ENCODE measurements around the gene VDR.

VDR gene

DNA sequence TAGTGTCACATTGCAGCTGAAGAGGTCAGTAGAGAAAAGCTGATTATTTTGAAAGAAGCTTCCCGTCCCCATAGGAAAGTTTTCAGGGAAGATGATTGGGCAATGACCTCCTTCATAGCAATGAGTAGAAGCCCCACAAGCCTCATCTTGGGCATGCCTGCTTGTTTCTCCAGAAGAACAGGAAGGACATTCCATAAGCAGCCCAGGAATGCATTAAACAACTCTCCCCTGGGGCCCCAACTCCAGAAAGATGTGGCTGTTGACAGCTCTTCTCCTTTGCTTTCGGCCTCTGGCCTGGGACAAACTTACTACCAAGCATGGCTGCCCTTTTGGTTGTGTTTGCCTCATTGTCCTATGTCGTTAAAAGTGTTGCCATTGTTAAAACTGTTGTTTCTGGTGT, 5.7 kb upstream of the VDR start:
- DNase-seq (ENCODE audit: insufficient read length, low spot score) (no peak), FAIRE-seq (no peak)

GRCh38 chr12:47909839-47910465, 5.2 kb upstream of the VDR start:
- DNase-seq (ENCODE audit: insufficient read length, low spot score) (no peak), FAIRE-seq (no peak)
- TF ChIP-seq SPI1 (IDR thresholded peaks at IDR 0.05; ENCODE audit: low read depth, low read length) (no peak), POLR2A (IDR thresholded peaks at IDR 0.05; ENCODE audit: low read depth, low read length) (no peak), POLR2AphosphoS5 (IDR thresholded peaks at IDR 0.05; ENCODE audit: low read depth, low read length) (no peak), TAF1 (IDR thresholded peaks at IDR 0.05; ENCODE audit: low read depth, low read length) (no peak), PAX5 (IDR thresholded peaks at IDR 0.05; ENCODE audit: insufficient read depth, low read length, severe bottlenecking) (no peak), POU2F2 (IDR thresholded peaks at IDR 0.05; ENCODE audit: low read depth, low read length) (no peak)

More for the DNA sequence above, 5.7 kb upstream of the VDR start:
- TF ChIP-seq POU2F2 (IDR thresholded peaks at IDR 0.05; ENCODE audit: low read depth, low read length): no peak
- TF ChIP-seq POLR2A (IDR thresholded peaks at IDR 0.05; ENCODE audit: low read depth, low read length): no peak
- TF ChIP-seq SPI1 (IDR thresholded peaks at IDR 0.05; ENCODE audit: low read depth, low read length): no peak
- TF ChIP-seq TAF1 (IDR thresholded peaks at IDR 0.05; ENCODE audit: low read depth, low read length): no peak
- TF ChIP-seq PAX5 (IDR thresholded peaks at IDR 0.05; ENCODE audit: insufficient read depth, low read length, severe bottlenecking): no peak
- no peak for TF ChIP-seq POLR2AphosphoS5 (IDR thresholded peaks at IDR 0.05; ENCODE audit: low read depth, low read length)

DNA sequence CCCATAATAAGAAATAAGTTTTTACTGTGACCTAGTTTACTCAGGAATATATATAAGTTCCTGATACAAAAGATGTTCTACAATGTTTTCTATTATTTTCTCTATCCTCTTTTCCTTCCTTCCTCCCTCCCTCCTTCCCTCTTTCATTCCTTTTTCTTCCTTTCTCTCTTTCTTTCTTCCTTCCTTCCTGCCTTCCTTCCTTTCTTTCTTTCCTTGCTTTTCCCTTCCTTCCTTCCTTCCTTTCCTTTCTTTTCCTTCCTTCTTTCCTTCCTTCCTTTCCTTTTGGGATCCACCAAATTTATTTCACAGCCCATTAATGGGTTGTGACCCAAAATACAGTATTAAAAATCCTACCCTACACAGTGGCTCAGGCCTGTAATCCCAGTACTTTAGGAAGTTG, 3.9 kb upstream of the VDR start:
- TF ChIP-seq TAF1 (IDR thresholded peaks at IDR 0.05; ENCODE audit: low read depth, low read length) (no peak), PAX5 (IDR thresholded peaks at IDR 0.05; ENCODE audit: insufficient read depth, low read length, severe bottlenecking) (no peak), SPI1 (IDR thresholded peaks at IDR 0.05; ENCODE audit: low read depth, low read length) (no peak)
- DNase-seq (ENCODE audit: insufficient read length, low spot score) (no peak), FAIRE-seq (no peak)

- DNase-seq (ENCODE audit: insufficient read length, low spot score) (no peak), FAIRE-seq (no peak)
- TF ChIP-seq POLR2AphosphoS5 (IDR thresholded peaks at IDR 0.05; ENCODE audit: low read depth, low read length) (no peak), POU2F2 (IDR thresholded peaks at IDR 0.05; ENCODE audit: low read depth, low read length) (no peak), TAF1 (IDR thresholded peaks at IDR 0.05; ENCODE audit: low read depth, low read length) (no peak), PAX5 (IDR thresholded peaks at IDR 0.05; ENCODE audit: insufficient read depth, low read length, severe bottlenecking) (no peak), POLR2A (IDR thresholded peaks at IDR 0.05; ENCODE audit: low read depth, low read length) (no peak), SPI1 (IDR thresholded peaks at IDR 0.05; ENCODE audit: low read depth, low read length) (no peak)
Observed at GRCh38 chr12:47907851-47908454, 3.2 kb upstream of the VDR start.

- TF ChIP-seq POLR2A (IDR thresholded peaks at IDR 0.05; ENCODE audit: low read depth, low read length) (no peak), SPI1 (IDR thresholded peaks at IDR 0.05; ENCODE audit: low read depth, low read length) (no peak), TAF1 (IDR thresholded peaks at IDR 0.05; ENCODE audit: low read depth, low read length) (no peak), POU2F2 (IDR thresholded peaks at IDR 0.05; ENCODE audit: low read depth, low read length) (no peak), PAX5 (IDR thresholded peaks at IDR 0.05; ENCODE audit: insufficient read depth, low read length, severe bottlenecking) (no peak), POLR2AphosphoS5 (IDR thresholded peaks at IDR 0.05; ENCODE audit: low read depth, low read length) (no peak)
- peak; percentile 61 for FAIRE-seq
- DNase-seq (ENCODE audit: insufficient read length, low spot score): no peak
Observed at GRCh38 chr12:47903927-47904712, 674 bp downstream of the VDR start.

DNA sequence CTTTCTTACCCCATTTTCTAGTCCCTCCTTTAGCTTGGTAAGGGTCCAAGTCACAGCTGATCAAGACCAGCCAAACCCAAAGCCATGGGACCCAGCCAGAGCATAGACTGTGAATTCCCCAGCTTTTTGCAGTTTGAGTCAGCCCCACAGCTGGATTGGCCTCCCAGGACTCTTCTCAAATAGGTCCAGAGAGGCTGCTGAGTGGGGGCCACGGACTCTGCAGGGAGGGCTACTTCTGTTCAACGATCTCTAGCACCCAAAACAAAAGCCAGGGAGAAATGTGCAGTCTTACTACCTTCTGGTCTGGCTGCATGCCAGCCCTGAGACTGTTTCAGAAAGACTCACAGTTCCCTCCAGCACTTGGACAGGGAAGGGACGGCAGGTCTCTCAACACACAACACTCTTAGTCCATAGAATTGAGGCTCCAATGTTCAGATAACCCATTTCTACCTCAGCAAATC, 1.6 kb downstream of the VDR start:
- TF ChIP-seq POLR2A (IDR thresholded peaks at IDR 0.05; ENCODE audit: low read depth, low read length) (no peak), SPI1 (IDR thresholded peaks at IDR 0.05; ENCODE audit: low read depth, low read length) (0 out of 2 replicates have a peak, but pooled peaks have one; percentile 3)
- DNase-seq (ENCODE audit: insufficient read length, low spot score) (no peak), FAIRE-seq (no peak)

DNA sequence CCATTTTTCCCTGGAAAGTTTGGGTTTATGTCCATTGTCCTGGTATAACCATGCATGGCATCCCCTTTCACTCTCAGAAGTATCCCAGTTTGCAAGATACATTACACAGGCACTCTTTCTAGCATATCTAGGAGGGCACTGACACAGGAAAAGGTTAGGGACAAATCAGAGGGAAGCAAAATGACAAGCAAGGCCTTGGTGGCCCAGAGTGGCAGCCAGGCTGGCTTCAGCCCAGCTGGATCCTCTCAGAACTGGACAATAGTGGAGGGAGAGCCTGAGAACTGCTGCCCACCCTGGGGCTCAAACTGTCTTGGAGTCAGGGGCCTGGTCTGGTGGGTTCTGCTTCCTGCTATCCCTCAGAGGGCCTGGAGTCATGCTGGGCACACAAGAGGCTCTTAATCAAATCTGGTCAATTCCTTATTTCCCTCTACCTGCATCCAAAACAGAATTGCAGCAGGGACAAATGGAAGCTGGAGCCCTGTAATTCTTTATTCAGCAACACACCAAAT, 2.6 kb downstream of the VDR start:
- DNase-seq (ENCODE audit: insufficient read length, low spot score) (no peak), FAIRE-seq (no peak)
- TF ChIP-seq POU2F2 (IDR thresholded peaks at IDR 0.05; ENCODE audit: low read depth, low read length): no peak
- no peak for TF ChIP-seq POLR2A (IDR thresholded peaks at IDR 0.05; ENCODE audit: low read depth, low read length)
- no peak for TF ChIP-seq PAX5 (IDR thresholded peaks at IDR 0.05; ENCODE audit: insufficient read depth, low read length, severe bottlenecking)
- TF ChIP-seq TAF1 (IDR thresholded peaks at IDR 0.05; ENCODE audit: low read depth, low read length): no peak
- no peak for TF ChIP-seq SPI1 (IDR thresholded peaks at IDR 0.05; ENCODE audit: low read depth, low read length)
- TF ChIP-seq POLR2AphosphoS5 (IDR thresholded peaks at IDR 0.05; ENCODE audit: low read depth, low read length): no peak

DNA sequence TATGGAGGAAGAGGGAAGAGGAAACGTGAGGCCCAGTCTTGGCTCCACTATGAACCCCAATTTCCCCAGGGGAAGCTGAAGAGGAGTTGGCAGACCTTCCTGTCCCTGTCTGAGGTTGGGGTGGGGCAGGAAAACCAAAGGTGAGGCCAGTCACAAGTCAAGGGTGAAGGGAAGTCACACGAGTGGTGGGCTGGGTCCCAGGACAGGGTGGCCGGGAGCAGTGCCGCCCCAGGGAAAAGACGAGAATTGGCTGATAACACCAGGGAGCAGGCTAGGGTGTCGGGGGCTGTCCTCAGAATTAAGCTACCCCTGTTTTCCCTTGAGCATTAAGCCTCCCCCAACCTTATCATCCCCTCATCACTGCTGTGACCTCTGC, 3.1 kb downstream of the VDR start:
- no peak for DNase-seq (ENCODE audit: insufficient read length, low spot score)
- no peak for FAIRE-seq
- no peak for TF ChIP-seq TAF1 (IDR thresholded peaks at IDR 0.05; ENCODE audit: low read depth, low read length)
- TF ChIP-seq PAX5 (IDR thresholded peaks at IDR 0.05; ENCODE audit: insufficient read depth, low read length, severe bottlenecking): no peak

DNA sequence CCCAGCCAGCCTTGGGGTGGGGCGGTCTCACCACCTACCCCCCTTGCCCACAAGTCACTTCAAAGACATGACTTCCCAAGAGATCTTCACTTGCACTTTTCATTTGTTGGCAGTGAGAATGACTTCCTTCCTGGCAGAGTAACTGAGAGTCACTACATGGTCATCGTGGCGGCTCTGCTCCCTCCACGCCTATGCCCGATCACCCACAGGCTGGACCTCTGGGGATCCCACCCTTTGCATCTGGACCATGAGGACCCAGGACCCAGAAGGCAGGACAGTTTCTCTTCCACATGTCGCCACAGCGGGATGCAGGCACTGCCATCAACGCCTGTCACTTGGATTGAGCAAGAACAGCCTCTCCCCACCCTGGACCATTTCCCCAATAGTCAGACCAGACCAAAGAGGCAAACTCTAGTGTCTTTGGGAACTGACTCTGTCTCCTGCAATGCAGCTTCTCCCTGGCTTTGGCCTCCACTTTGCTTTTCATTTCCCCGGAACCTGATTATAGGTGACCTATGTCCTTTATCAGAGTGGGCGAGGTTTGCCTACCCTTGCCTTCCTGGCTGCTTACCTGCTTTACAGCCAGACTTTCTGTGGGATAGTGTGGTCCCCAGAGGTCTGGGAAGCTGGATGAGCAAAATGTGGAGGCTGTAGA, 3.6 kb downstream of the VDR start:
- DNase-seq (ENCODE audit: insufficient read length, low spot score) (no peak), FAIRE-seq (no peak)
- TF ChIP-seq POLR2A (IDR thresholded peaks at IDR 0.05; ENCODE audit: low read depth, low read length) (no peak), POU2F2 (IDR thresholded peaks at IDR 0.05; ENCODE audit: low read depth, low read length) (no peak), SPI1 (IDR thresholded peaks at IDR 0.05; ENCODE audit: low read depth, low read length) (no peak), POLR2AphosphoS5 (IDR thresholded peaks at IDR 0.05; ENCODE audit: low read depth, low read length) (no peak), TAF1 (IDR thresholded peaks at IDR 0.05; ENCODE audit: low read depth, low read length) (no peak), PAX5 (IDR thresholded peaks at IDR 0.05; ENCODE audit: insufficient read depth, low read length, severe bottlenecking) (no peak)
